GM19023 (cell line): ENCODE results near the gene CEP57.
A peak's percentile ranks its signal among the peaks of the same experiment; 100 is the strongest.

Experiments
- ATAC-seq: cut with Tn5 transposase; IDR thresholded peaks from one replicate; pipeline ENCODE4 v1.9.1; 2021; ENCODE audit warnings: mild to moderate bottlenecking, moderate library complexity; ENCODE audit not compliant: unreplicated experiment

CEP57 gene

DNA sequence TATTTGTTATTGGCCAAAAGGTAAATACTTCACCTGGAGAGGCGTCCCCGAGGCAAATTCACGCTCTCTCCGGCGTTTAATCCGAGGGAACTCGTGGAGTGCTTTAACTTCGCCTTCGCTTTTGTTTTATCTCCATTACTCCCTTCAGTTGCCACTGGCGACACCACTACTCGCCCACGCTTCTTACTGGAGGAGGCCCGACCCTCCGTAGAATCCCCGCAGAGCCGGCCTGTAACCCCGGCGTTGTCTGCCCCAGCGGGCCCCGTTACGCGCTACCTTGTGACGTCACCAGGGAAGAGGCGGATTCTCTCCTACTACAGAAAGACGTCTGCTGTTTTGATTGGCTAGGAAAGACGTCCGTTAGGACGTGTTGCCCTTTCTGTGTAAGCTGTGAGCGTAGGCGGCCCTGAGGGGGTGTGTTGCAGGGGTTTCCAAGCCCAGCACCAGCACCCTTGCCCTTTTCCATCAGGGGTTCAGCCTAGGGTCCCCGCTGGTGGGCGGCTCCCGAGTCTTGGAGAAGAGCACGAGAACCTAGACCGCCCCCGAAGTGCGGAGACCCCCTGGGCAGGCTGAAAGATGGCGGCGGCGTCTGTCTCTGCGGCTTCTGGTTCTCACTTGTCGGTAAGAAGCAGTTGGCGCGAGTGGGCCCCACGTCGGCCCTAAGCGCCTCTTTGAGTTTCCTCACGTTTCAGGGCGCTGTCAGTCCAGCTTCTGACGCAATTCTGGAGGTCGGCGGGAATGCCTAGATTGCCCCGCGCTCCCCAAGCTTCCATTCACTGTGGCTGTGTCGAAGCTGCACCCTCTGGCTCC lies at the start of gene CEP57:
Gene CEP57, plus strand, starts transcription at position 376 of the 810 bp plus-strand sequence. Its CDS starts 201 bp downstream, at position 577.
- peak; percentile 72 for ATAC-seq

DNA sequence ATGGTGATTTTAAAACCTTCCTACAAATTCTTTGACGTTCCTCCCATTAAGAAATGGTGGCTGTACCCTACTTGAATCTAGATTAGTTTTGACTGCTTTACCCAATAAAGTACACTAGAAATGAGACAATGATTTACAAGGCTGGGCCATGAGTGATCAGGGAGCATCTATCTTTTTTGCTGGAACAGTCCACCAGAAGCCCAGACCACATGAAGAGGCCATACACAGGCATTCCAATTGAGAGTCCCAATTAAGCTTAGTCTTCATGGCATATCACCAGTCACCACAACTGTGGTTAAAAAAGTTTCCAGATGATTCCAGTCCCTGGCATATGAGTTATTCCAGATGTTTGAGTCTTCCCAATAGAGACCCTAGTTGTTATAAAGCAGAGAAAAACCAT lies 40.2 kb upstream of the CEP57 start:
- ATAC-seq: no peak

DNA sequence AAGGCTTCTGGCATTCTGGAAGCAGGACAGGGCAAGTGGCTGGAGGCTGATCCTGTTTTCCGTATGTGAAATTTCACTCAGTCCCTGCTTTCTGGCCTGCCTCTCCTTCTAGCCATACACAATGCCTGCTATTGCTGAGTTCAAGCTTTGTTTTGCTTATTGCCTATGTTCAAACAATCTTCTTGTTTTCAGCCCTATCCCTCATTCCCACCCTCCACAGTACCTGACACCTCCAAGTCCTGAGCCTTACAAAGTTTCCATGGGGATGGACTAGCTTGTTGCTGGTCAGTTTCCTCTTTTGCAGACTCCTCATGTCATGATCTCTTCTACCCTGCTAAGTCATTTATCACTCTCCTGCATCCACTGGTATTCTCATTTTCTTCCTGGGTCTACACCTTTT lies 38.8 kb upstream of the CEP57 start:
- ATAC-seq: no peak

DNA sequence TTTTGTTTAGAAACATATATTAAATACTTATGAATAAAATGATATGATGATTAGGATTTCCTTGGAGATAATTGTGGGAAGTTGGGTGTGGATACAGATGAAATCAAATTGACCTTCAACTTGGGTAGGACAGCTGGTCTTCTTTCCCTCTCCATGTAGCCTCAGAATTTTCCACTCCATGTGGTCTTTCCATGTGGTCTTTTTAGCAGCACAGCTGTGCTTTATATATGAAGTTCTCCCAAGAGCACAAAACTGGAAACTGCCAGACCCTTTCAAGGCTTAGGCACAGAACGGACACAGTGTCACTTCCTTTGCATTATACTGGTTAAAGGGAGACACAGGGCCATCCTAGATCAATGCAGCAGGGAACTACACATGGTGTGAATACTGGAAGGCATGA lies 29.4 kb upstream of the CEP57 start:
- ATAC-seq: no peak

GRCh38 chr11:95762534-95762933 lies 27.8 kb upstream of the CEP57 start:
- no peak for ATAC-seq

DNA sequence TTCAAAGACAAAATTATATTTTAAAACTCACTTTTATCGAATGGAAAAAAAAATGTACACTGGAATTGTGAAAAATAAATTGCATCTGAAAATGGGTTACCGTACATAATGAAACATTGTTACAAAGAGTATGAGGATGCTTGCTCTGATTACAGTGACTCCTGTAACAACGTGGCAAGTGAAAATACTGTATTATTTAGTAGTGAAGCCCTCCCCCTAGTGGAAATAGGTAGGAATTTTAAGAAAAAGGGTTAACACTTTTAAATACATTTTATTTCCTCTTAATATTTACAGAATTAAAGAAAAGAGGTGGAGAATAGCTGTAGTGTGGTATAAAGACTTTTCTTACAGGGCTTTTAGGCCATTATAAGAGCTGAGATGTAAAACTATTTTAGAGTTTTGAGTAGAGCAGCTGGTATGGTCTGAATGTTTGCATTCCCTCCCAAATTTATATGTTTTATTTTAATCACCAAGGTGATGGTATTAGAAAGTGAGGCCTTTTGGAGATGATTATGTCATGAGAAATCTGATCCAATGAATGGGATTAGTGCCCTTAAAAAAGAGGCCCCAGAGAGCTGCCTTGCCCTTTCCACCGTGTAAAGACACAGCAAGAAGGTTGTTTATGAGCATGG lies 25.9 kb upstream of the CEP57 start:
- no peak for ATAC-seq

- no peak for ATAC-seq
Measured at GRCh38 chr11:95766701-95767100, 23.6 kb upstream of the CEP57 start.

DNA sequence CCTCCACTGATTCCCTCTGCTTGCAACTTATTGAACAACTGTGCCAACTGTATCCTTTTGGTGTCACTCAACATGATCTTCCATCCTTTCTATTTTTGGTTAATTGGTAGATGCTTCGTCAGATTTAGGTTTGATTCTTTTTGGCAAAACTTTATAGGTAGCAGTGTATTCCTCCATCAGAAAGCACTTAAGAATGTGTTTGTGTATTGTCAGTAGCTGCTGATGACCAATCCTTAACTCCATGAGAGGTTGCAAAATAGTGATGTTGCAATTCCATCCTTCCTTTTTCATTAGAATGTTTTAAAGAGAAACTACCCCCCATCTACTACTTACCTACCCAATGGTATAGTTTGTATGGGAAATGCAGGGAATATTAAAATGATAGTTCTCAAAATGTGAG lies 22.8 kb upstream of the CEP57 start:
- ATAC-seq: no peak

DNA sequence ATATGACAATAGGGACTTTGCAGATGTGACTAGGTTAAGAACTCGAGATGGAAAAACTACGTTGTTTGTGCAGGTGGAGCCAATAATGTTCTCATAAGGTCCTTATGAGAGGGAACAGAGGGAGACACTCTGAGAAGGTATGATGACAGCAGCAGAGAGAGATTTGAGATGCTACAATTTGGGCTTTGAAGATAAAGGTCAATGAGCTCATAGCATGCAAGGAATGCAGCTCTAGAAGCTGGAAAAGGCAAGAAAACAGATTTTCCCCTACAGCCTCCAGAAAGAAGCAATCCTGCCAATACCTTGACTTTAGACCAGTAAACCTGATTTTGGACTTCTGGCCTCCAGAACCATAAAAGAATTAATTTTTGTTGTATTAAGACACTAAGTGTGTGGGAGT lies 21.8 kb upstream of the CEP57 start:
- ATAC-seq: no peak

DNA sequence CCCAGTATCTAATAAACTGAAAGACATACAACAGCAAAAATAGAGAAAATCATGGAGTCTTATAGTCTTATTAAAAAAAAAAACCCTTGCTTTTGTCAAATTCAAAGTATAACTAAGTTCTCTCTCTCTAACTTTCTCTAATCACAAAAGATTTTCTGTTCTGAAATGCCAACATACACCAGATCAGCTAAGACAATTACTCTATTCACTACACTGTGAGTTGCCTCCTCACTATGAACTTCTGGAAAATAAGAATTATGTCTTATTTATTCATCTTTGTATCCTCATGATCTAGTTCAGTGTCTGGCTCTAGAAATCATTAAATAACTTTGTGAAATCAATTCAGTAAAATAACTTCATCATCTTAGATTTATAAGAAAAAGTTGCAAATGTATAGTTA lies 13.4 kb upstream of the CEP57 start:
- no peak for ATAC-seq

- ATAC-seq: no peak
Measured at GRCh38 chr11:95778699-95779098, 11.6 kb upstream of the CEP57 start.

DNA sequence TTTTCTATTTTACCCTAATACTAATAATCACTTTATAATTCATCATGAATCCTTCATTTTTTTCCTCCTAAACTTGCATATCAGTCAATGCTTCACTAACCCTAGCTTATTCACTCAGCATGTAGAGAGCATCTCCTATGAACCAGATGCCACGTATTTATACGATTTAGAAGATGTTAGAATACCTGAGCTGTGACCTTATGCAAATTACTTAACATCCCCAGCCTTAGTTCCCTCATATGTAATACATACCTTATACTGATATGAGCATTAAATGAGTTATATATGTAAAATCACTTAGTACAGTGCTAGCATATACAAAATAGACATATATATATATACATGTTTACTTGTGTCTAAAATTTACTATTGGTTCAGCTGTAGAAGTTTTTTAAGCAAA lies 9.8 kb upstream of the CEP57 start:
- no peak for ATAC-seq

DNA sequence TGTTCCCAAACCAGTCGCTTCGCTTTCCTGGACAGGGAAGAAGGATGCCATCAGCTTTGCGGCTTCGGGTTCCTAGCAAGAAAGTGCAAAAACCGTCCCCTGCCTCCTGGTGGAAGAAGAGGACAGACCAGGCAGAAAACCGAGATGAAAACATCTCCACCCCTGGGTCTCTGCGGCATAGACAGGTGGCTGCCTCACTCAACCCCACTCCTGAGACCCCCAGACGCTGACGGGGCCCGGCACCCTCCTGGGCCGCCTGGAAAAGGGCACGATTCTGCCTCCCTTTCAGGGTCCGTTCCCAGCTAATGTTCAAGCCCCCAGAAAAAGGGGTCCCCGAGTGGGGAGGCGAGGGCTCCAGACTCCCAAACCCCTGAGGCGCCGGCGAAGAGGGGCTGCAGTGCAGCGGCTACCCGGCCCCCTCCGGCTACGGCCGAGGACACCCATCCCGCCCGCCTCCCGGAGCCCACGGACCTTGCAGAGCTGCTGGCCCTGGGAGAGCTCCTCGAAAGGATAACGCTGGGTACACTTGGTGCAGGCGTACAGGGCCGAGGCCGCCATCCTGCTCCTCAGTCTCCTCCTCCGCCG lies 1.3 kb upstream of the CEP57 start:
- ATAC-seq: no peak

GRCh38 chr11:95789506-95790122 lies 684 bp upstream of the CEP57 start, which contains the start of gene FAM76B:
Gene FAM76B, minus strand, starts transcription at chr11:95789782. Its CDS starts 304 bp downstream, at chr11:95789478.
- ATAC-seq: peak; percentile 71

DNA sequence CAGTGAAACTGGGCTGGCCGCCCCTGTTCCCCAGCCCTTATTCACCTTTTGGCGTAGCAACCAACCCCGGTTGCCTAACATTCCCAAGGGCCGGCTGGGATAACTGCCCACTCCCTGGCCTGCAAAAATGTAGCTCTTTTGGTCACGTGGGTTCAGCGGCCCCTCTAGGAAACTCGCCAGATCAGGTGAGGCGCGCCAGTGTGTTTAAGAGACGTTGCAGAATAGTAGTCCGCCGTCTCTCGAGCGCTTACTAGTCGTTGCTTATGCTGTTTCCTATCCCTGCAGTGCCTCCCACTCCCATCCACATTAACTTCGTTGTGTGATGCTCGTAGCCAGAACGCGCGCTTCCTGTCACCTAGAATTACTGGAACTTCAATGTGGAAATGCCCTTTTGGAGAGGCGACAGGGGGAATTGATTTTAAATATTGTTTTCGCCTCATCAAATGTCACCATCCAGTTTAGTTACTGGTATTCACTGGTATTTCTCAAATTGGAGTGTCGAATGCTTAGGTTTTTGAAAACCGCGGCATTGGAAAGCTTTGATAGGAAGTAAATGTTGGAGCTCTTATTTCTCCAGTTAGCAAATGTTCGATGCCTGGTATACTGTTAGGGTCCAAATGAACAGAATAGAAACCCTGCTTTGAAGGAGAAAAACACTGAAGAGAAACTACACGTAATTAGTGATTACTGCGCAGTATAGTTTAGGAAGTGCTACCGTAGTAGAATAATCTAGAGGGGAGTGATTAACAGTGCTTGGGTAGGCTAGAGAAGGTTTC lies 823 bp downstream of the CEP57 start:
- peak; percentile 4 for ATAC-seq

DNA sequence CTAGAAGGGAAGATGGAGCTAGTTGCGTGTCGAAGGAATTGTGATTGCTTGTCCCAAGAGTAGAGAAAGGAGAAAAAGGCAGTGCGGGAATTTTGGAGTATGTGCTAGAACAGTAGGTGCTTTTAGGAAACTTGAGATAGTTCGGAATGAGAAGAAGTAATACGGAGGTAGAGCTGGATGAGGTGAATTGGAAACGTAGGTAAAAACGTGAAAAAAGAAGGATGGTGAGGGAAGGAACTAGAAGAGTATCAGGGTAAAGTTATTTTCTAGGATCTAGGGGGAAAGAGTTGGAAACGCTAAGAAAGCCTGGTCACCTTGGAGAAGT lies 1.4 kb downstream of the CEP57 start:
- ATAC-seq: no peak

DNA sequence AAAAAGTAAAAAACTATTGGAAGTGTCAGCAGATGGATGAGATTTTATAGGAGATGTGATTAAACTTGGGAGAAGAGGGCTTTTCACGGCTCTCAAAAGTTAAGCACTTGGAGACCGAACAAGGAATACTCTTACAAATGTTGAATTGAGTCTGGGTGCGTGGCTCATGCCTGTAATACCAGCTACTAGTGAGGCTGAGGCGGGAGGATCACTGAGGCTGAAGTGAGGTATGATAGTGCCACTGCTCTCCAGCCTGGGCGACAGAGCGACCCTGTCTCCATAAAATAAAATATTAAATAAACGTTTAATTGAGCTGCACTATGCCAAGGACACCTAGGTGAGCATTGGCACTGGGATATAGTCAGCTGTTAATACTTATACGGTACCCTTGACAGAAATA lies 1.9 kb downstream of the CEP57 start:
- no peak for ATAC-seq

DNA sequence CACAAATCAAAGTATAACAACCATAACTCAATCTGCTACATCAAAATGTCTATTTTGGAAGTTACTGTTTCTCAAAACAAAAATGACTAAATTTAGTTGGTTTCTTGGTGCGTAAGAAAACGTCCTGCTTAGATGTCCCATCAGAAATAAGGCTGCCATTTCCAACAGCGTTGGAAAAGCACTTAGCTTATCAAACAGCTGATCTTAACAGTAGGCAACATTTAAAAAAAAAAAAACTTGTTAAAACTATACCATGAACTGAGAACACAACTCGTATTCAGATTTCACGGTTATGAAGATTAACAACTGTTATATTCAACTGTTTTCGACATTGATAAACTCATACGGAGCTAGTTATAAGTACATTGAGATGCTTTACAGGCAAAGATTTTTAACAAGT lies 2.4 kb downstream of the CEP57 start:
- ATAC-seq: no peak

DNA sequence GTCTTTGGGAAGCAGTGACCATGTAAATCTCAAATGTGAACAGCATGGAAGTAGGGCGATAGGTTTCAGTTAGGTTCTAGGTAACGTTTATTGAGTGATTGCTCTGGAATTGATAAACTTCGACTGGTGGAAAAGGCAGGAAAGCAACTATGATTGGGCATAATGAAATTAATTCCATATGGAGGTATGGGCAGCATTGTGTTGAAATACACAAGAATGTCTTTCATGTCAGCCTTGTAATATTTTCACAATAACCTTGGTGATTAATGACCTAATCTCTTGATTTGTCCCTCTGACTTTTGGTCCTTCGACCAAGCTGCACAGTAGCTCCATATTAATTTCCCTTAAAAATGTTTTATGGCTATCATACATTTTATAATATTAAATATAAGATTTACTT lies 2.8 kb downstream of the CEP57 start:
- ATAC-seq: no peak

- no peak for ATAC-seq
Measured at GRCh38 chr11:95794086-95794485, 3.8 kb downstream of the CEP57 start.
